SKM-1 treated with dmso at 0.1 percent for 144 hours (cell line): Measurements from ENCODE around the gene DMRT3.

Source experiments
- DNase-seq: peaks from one replicate; lab custom pipeline; 2025; ENCODE audit not compliant: unreplicated experiment; lab: John Stamatoyannopoulos, UW

Gene DMRT3

GRCh38 chr9:976258-976942 lies at the start of gene DMRT3:
Gene DMRT3, plus strand, starts transcription at chr9:976655. Its CDS starts 347 bp downstream, at chr9:977002.
- DNase-seq: no peak

GRCh38 chr9:926976-927375 lies 49.5 kb upstream of the DMRT3 start:
- no peak for DNase-seq

- DNase-seq: peak; percentile 5
Measured at GRCh38 chr9:928363-929042, 48.0 kb upstream of the DMRT3 start.

- DNase-seq: no peak
Measured at GRCh38 chr9:929719-930118, 46.7 kb upstream of the DMRT3 start.

- no peak for DNase-seq
Measured at GRCh38 chr9:933356-933755, 43.1 kb upstream of the DMRT3 start.

- no peak for DNase-seq
Measured at GRCh38 chr9:935348-935965, 41.0 kb upstream of the DMRT3 start.

GRCh38 chr9:942805-943580 lies 33.5 kb upstream of the DMRT3 start:
- no peak for DNase-seq

GRCh38 chr9:947985-948384 lies 28.5 kb upstream of the DMRT3 start:
- DNase-seq: no peak

GRCh38 chr9:948497-948896 lies 28.0 kb upstream of the DMRT3 start:
- no peak for DNase-seq

- DNase-seq: no peak
Measured at GRCh38 chr9:950139-950538, 26.3 kb upstream of the DMRT3 start.

GRCh38 chr9:952546-952945 lies 23.9 kb upstream of the DMRT3 start:
- no peak for DNase-seq

- DNase-seq: no peak
Measured at GRCh38 chr9:959105-959504, 17.4 kb upstream of the DMRT3 start.

- no peak for DNase-seq
Measured at GRCh38 chr9:959914-960313, 16.5 kb upstream of the DMRT3 start.

GRCh38 chr9:962023-962422 lies 14.4 kb upstream of the DMRT3 start:
- no peak for DNase-seq

- no peak for DNase-seq
Measured at GRCh38 chr9:965497-965896, 11.0 kb upstream of the DMRT3 start.

- no peak for DNase-seq
Measured at GRCh38 chr9:966870-967269, 9.6 kb upstream of the DMRT3 start.

GRCh38 chr9:967436-967835 lies 9.0 kb upstream of the DMRT3 start:
- no peak for DNase-seq

- DNase-seq: no peak
Measured at GRCh38 chr9:967903-968641, 8.4 kb upstream of the DMRT3 start.

- no peak for DNase-seq
Measured at GRCh38 chr9:969310-970150, 6.9 kb upstream of the DMRT3 start.
